HAP-1 (cell line): ENCODE measurements around the gene TTC7B.

ENCODE experiments used
- DNase-seq, 2 experiments: peaks; one replicate each; pipeline ENCODE4 v3.0.0-alpha.2; 2016 to 2020; ENCODE audit warnings: low spot score in 2 of 2
- H3K27me3 ChIP-seq: fragments of 250-450 bp; sonication (Bioruptor Pico); 2 replicates; pipeline ENCODE4 v1.5.1; 2020; ENCODE audit warnings: low read depth, mild to moderate bottlenecking, moderate library complexity
- H3K36me3 ChIP-seq: fragments of 250-450 bp; sonication (Bioruptor Pico); replicated peaks from 2 replicates; pipeline ENCODE4 v1.5.1; 2020; ENCODE audit warnings: mild to moderate bottlenecking
- H3K4me1 ChIP-seq: fragments of 250-450 bp; sonication (Bioruptor Pico); 2 replicates; pipeline ENCODE4 v1.5.1; 2020; ENCODE audit warnings: mild to moderate bottlenecking
- H3K4me3 ChIP-seq: fragments of 250-450 bp; sonication (Bioruptor Pico); 2 replicates; pipeline ENCODE4 v1.5.1; 2020; ENCODE audit warnings: mild to moderate bottlenecking, moderate library complexity
- H3K9me3 ChIP-seq: fragments of 250-450 bp; sonication (Bioruptor Pico); 2 replicates; pipeline ENCODE4 v1.5.1; 2020; ENCODE audit warnings: mild to moderate bottlenecking, moderate library complexity
- in situ Hi-C: fragments of 300-500 bp; cut with MboI; formaldehyde crosslinking; loops from 3 replicates; pipeline ENCODE4 v1.14.3; 2020; ENCODE audit warnings: low sequenced_read_pairs, inconsistent platforms, mixed read lengths

Gene TTC7B

DNA sequence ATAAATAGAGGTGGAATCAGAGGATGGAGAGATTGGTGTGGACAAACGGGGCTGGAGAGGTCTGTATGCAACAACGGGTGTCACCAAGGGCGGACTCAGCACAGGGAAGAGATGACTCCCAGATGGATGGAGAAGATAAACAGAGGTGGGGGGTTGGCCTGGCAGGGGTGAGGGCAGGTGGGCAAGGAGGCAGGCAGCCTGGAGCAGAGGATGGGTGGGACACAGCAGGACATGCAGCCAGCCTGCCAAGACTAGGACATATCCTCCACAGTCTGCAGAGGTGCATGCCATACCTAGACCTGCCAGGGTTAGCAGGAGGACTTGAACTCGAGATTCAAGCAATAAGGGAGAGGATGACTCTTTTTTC lies 56.2 kb downstream of the TTC7B start:
- Histone ChIP-seq H3K4me3 (no peak overlapping the region), H3K4me1 (peaks cover 8% of the 10 kb centered on the region), H3K9me3 (0 out of 2 replicates have a peak, but pooled peaks cover 5% of the 10 kb centered on the region), H3K27me3 (no peaks in the 10 kb centered on the region), H3K36me3 (no peaks in the 10 kb centered on the region)
- in situ Hi-C loops, result no loop called here
- no peak for DNase-seq

DNA sequence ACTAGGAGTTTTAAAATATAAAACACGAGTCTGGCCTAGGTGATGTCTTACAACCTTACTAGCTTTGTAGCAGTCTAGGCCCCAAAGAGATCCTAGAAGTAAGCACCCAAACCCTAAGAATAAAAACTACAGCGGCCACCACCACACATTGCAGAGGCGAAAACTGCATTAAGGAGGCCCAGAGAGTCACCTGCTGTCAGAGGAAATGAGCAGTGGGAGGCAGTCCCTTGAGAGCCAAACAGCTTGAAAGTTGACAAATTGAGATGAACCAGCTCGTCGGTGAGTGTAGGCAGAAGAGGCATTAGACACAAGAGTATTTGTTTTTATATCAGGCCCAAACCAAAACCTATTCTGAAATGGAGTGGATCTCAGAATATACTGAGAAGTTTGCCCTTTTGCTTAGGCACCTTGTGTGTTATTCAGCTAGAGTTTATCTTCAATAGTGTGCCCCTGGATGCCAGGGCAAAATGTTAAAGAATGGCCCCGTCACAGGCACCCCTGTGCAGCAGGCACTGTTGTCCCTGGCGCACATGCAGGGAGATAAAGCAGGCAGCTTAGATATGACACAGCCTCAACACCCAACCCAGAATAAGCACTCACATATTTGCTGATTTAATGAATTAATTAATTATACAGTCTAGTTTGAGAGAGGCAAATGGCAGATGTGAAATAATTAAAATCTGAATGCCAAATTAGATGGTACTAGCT lies 56.7 kb downstream of the TTC7B start:
- in situ Hi-C loops, result no loop called here
- no peak for DNase-seq
- Histone ChIP-seq H3K27me3 (no peaks in the 10 kb centered on the region), H3K36me3 (no peaks in the 10 kb centered on the region), H3K9me3 (0 out of 2 replicates have a peak, but pooled peaks cover 5% of the 10 kb centered on the region), H3K4me3 (no peak overlapping the region), H3K4me1 (peaks cover 8% of the 10 kb centered on the region)

DNA sequence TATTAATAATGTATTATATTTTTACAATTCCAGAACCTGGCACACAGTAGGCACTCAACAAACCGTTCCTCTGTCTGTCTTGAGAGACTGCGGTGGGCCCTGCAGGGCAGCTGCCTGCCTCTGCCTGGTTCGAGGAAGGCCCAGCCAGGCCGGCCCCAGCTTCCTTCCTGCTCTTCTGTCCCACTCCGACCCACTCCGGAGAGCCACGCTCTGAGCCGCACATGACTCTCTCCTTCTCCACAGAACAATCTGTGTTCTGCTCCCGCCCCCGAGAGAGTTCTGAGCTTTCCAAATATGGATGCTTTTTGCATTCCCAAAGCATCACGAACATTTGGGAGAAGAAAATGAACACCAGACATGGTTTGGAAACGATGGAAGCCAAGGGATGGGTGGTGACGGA lies 57.3 kb downstream of the TTC7B start:
- in situ Hi-C loops, result no loop called here
- H3K9me3 ChIP-seq, result 0 out of 2 replicates have a peak, but pooled peaks cover 1% of the 10 kb centered on the region
- no peaks in the 10 kb centered on the region for H3K27me3 ChIP-seq
- no peak overlapping the region for H3K4me3 ChIP-seq
- H3K4me1 ChIP-seq, result peaks cover 8% of the 10 kb centered on the region
- H3K36me3 ChIP-seq, result no peaks in the 10 kb centered on the region
- DNase-seq, result no peak

GRCh38 chr14:90758028-90758889 lies 58.0 kb downstream of the TTC7B start:
- DNase-seq, result peak; percentile 79 to 92
- H3K9me3 ChIP-seq, result no peaks in the 10 kb centered on the region
- peak overlapping the region; percentile 26 for H3K4me3 ChIP-seq
- H3K36me3 ChIP-seq, result no peaks in the 10 kb centered on the region
- in situ Hi-C loops, result no loop called here
- peaks cover 8% of the 10 kb centered on the region for H3K4me1 ChIP-seq
- H3K27me3 ChIP-seq, result no peaks in the 10 kb centered on the region

GRCh38 chr14:90757452-90757851 lies 58.8 kb downstream of the TTC7B start:
- no peaks in the 10 kb centered on the region for H3K9me3 ChIP-seq
- DNase-seq, result no peak
- H3K4me3 ChIP-seq, result no peak overlapping the region
- in situ Hi-C loops, result no loop called here
- no peaks in the 10 kb centered on the region for H3K36me3 ChIP-seq
- H3K27me3 ChIP-seq, result no peaks in the 10 kb centered on the region
- peaks cover 8% of the 10 kb centered on the region for H3K4me1 ChIP-seq

DNA sequence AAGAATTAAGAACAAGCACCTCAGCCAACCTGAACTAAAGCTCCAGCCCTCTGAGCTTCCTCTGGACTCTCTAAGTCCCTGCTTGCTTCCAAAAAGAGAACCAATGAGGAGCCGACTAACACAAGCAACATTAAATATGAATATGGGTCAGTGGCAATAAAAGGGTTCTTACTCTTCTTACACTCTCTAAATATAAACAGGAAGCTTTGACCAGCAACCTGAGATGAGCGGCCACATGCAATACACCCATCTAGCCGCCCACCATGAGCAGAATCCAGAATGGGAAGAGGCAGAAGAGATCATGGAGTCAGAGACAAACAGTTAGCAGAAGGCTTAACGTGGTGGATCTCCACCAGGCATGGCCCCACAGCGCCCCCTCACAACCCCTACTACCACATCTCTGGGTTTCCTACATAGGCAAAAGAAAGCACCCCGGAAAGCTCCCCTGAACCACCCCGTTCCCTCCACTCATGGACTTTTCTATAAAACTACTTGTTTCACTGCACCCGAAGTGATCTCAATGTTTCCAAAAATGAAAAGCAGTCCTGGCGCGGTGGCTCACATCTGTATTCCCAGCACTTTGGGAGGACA lies 59.4 kb downstream of the TTC7B start:
- H3K9me3 ChIP-seq, result no peaks in the 10 kb centered on the region
- H3K27me3 ChIP-seq, result no peaks in the 10 kb centered on the region
- H3K36me3 ChIP-seq, result no peaks in the 10 kb centered on the region
- in situ Hi-C loops, result no loop called here
- no peak overlapping the region for H3K4me3 ChIP-seq
- peaks cover 8% of the 10 kb centered on the region for H3K4me1 ChIP-seq
- DNase-seq, result no peak

DNA sequence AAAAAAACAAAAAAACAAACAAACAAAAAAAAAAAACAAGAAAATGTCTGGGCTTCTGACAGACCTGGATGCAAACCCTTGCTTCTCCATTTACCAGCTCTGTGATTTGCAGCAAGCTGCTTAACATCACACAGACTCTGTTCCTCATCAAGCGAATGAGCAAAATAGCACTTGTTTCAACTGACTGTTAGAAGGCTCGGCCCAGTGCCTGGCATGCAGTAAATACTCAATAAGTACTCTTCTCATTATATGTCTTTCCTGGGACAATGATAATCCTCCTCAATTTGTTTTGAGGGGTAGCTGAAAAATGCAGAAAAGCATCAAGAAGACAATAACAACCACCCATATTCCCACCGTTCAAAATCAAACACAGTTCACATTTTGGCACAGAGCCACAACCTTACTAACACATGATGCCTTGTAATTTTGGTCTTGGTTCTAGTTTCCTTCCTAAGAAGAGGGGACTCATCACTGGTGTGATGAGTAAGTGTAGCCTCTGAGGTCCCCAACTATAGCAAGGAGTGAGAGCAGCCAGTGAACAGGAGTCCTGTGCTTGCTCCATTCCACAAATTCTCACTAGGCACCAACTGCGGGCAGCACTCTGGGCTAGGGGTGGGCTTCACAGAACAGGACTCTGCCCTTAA lies 60.4 kb downstream of the TTC7B start:
- in situ Hi-C loops, result no loop called here
- Histone ChIP-seq H3K4me3 (no peak overlapping the region), H3K36me3 (no peaks in the 10 kb centered on the region), H3K9me3 (no peaks in the 10 kb centered on the region), H3K4me1 (peaks cover 8% of the 10 kb centered on the region), H3K27me3 (no peaks in the 10 kb centered on the region)
- DNase-seq, result no peak

DNA sequence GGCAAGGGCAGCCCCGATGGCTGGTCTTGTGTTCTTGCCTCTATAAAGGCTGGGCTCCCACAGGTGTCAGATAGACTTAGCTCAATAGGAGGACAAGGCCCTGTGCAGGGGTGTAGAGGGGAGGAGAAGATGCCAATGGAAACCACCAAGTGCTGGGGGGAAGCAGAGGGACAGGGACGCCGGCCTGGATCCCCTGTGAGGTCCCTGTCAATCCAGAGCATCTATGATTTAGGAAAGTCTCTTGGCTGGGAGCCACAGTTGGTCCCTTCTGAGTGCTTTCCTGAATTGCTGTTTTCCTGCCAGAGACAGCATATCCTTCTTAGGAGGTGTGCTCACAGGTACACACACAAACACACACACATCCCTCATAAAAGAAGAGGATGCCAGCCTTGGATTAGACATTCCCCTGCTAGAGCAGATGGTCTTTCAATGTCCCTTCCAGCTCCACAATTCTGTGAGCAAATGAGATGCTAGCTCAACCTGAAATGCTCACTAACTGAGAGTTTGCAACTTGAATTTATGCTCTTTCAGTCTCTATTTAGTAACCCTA lies 62.7 kb downstream of the TTC7B start:
- DNase-seq, result no peak
- H3K9me3 ChIP-seq, result no peaks in the 10 kb centered on the region
- H3K4me3 ChIP-seq, result no peak overlapping the region
- no peaks in the 10 kb centered on the region for H3K27me3 ChIP-seq
- peaks cover 5% of the 10 kb centered on the region for H3K4me1 ChIP-seq
- in situ Hi-C loops, result no loop called here
- H3K36me3 ChIP-seq, result no peaks in the 10 kb centered on the region

DNA sequence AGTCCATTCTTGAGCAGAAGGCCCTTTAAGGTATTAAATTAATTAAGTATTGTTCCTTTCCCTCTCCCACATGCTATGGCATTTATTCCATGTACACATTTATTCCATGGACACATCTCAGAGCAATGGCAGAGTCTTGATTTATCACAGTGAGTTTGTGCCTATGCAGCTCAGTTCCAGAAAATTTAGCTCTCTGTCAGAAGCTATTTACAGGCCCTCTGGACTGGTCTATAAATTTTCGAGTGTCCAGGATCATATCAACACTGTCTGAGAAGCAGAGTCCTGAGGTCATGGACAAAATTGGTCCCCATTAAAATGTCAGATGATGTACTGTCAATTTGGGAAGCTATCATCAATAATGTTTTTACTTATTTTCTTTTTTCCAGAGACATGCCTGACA lies 65.5 kb downstream of the TTC7B start:
- in situ Hi-C loops, result no loop called here
- Histone ChIP-seq H3K27me3 (no peaks in the 10 kb centered on the region), H3K9me3 (no peaks in the 10 kb centered on the region; the same call in 1 of the 2 replicates), H3K4me1 (no peaks in the 10 kb centered on the region), H3K36me3 (no peaks in the 10 kb centered on the region), H3K4me3 (no peak overlapping the region)
- DNase-seq, result no peak

DNA sequence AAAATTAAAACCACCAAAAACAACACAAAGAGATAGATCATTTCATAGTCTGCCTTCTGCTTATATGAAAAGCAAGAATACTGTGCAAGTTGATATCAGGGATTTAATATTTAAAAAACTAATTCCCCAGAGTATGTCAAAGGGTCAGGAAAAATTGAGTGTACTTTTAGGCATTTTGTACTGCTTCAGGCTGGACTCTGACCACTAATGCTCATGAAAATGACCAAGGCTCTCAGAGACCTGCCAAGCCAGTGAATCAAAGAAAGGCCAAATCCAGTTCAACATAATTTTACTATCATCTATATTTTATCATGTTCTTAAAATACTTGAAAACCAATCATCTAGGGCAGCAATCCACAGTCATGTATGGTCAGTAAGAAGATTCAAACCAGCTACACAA lies 66.0 kb downstream of the TTC7B start:
- Histone ChIP-seq H3K9me3 (no peaks in the 10 kb centered on the region; the same call in 1 of the 2 replicates), H3K4me1 (no peaks in the 10 kb centered on the region), H3K36me3 (no peaks in the 10 kb centered on the region), H3K27me3 (no peaks in the 10 kb centered on the region), H3K4me3 (no peak overlapping the region)
- DNase-seq, result no peak
- in situ Hi-C loops, result no loop called here

DNA sequence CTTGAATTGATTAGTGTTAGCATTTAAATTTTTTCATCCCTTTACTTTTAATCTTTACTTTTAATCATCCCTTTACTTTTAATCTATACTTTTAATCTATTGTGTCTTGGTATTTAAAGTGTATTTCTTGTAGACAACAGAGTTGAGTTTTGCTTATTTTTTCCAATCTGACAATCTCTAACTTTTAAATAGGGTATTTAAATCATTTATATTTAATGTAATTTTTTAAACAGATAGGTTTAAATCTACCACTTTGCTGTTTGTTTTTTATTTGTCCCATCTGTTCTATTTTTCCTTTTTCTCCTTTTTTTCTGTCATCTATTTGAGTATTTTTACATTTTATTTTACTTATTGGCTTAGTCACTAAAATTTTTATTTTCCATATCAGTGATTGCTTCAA lies 68.3 kb downstream of the TTC7B start:
- H3K9me3 ChIP-seq, result no peaks in the 10 kb centered on the region; the same call in 1 of the 2 replicates
- DNase-seq, result no peak
- no peaks in the 10 kb centered on the region for H3K27me3 ChIP-seq
- no peak overlapping the region for H3K4me3 ChIP-seq
- in situ Hi-C loops, result no loop called here
- H3K4me1 ChIP-seq, result peaks cover 9% of the 10 kb centered on the region; the same call in 1 of the 2 replicates
- H3K36me3 ChIP-seq, result no peaks in the 10 kb centered on the region

DNA sequence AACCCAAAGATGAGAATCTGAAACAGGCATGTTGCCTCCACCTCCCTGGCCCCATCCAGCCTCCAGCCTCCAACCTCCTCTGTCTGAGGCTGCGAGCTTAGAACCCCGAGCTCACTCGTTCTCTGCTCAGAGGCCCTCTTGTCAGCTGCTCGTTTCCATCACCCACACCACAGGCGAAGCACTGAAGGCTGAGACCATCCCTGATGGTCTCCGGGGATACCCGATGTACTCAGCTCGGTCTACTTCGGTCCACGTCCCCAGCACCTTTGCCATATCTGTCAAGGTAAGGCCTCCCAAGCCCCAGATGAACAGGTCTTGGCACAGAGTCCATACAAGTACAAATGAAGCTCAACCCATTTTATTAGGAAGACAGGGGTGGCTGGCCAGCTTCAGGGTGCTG lies 72.4 kb downstream of the TTC7B start:
- no peak overlapping the region for H3K4me3 ChIP-seq
- H3K36me3 ChIP-seq, result no peaks in the 10 kb centered on the region
- in situ Hi-C loops, result no loop called here
- no peaks in the 10 kb centered on the region for H3K27me3 ChIP-seq
- no peak for DNase-seq
- no peaks in the 10 kb centered on the region; the same call in 1 of the 2 replicates for H3K9me3 ChIP-seq
- peaks cover 14% of the 10 kb centered on the region; the same call in 1 of the 2 replicates for H3K4me1 ChIP-seq

DNA sequence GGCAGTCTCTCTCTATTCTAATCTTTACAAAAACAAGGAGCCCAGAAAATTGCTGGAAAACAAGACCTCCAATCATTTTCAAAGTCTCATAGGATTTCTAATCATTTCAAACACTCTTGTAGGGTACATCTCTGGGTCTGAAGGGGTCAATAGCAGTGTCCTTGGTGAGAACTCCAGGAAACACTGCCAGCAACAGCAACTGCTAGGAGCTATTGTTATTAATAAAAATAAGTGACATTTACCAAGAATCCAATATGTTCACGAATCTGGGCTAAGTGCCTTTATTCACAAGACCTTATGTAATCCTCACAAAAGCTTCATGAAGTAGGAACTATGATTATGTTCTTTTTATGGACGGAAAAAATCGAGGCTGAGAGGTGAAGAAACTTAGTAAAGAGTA lies 72.8 kb downstream of the TTC7B start:
- Histone ChIP-seq H3K27me3 (no peaks in the 10 kb centered on the region), H3K9me3 (no peaks in the 10 kb centered on the region; the same call in 1 of the 2 replicates), H3K4me1 (peaks cover 14% of the 10 kb centered on the region; the same call in 1 of the 2 replicates), H3K4me3 (no peak overlapping the region), H3K36me3 (no peaks in the 10 kb centered on the region)
- in situ Hi-C loops, result no loop called here
- DNase-seq, result no peak
